Activated naive CD4-positive, alpha-beta T cell treated with anti-CD3 and anti-CD28 coated beads, Interleukin-2, amount 50 U/mL, for 72 hours (primary cell): ENCODE data around the gene ADCY5. TPM values are rescaled to one million over a fixed set of nuclear protein-coding genes. Genes with fewer than 3 reads are reported as not detected.

Experiments
- ATAC-seq, 2 donors: fragments of 150-1000 bp; cut with Tn5 transposase; 2 replicates each; pipeline ENCODE4 v1.10.0; 2021; ENCODE audit warnings: mild to moderate bottlenecking in 2 of 2, moderate library complexity in 2 of 2
- DNase-seq, 2 donors: peaks; one replicate each; pipeline ENCODE4 v3.0.0; 2021 to 2022; ENCODE audit warnings: low spot score in 2 of 2
- H3K27ac Mint-ChIP-seq, 2 donors: one replicate each; pipeline ENCODE4 v1.8.0; 2022; ENCODE audit warnings: mild to moderate bottlenecking in 2 of 2, mixed read lengths in 2 of 2
- H3K36me3 Mint-ChIP-seq, 2 donors: one replicate each; pipeline ENCODE4 v1.8.0; 2022; ENCODE audit warnings: mixed read lengths in 2 of 2
- H3K9me3 Mint-ChIP-seq, 2 donors: one replicate each; pipeline ENCODE4 v1.8.0; 2022; ENCODE audit warnings: mixed read lengths in 2 of 2
- total RNA-seq, 2 donors: library from RNA; stranded (reverse); gene quantifications; one replicate each; pipeline ENCODE4 v1.2.3, GENCODE V29; 2022

The ADCY5 gene
- total RNA-seq, 2 donors from 2014 or later, result not detected

GRCh38 chr3:123291404-123291803, 157.5 kb downstream of the ADCY5 start:
- ATAC-seq, result no peak
- no peaks in the 10 kb centered on the region for H3K9me3 Mint-ChIP-seq
- no peak overlapping the region for H3K27ac Mint-ChIP-seq
- no peak for DNase-seq
- H3K36me3 Mint-ChIP-seq, result no peaks in the 10 kb centered on the region

GRCh38 chr3:123290962-123291361, 157.9 kb downstream of the ADCY5 start:
- DNase-seq (no peak), ATAC-seq (no peak)
- Mint-ChIP-seq H3K36me3 (no peaks in the 10 kb centered on the region), H3K9me3 (no peaks in the 10 kb centered on the region), H3K27ac (no peak overlapping the region)

GRCh38 chr3:123290107-123290930, 158.6 kb downstream of the ADCY5 start:
- Mint-ChIP-seq H3K36me3 (no peaks in the 10 kb centered on the region), H3K9me3 (no peaks in the 10 kb centered on the region), H3K27ac (no peak overlapping the region)
- ATAC-seq (no peak), DNase-seq (no peak)

GRCh38 chr3:123289391-123290106, 159.3 kb downstream of the ADCY5 start:
- H3K9me3 Mint-ChIP-seq, result no peaks in the 10 kb centered on the region
- ATAC-seq (no peak), DNase-seq (no peak)
- no peak overlapping the region for H3K27ac Mint-ChIP-seq
- no peaks in the 10 kb centered on the region for H3K36me3 Mint-ChIP-seq

- ATAC-seq, result no peak
- no peak for DNase-seq
- Mint-ChIP-seq H3K27ac (no peak overlapping the region), H3K9me3 (no peaks in the 10 kb centered on the region), H3K36me3 (no peaks in the 10 kb centered on the region)
Observed at GRCh38 chr3:123287962-123288302, 161.0 kb downstream of the ADCY5 start.

GRCh38 chr3:123287051-123287961, 161.6 kb downstream of the ADCY5 start:
- H3K27ac Mint-ChIP-seq, result no peak overlapping the region
- ATAC-seq, result no peak
- H3K36me3 Mint-ChIP-seq, result no peaks in the 10 kb centered on the region
- no peaks in the 10 kb centered on the region for H3K9me3 Mint-ChIP-seq
- no peak for DNase-seq

GRCh38 chr3:123286308-123287023, 162.4 kb downstream of the ADCY5 start:
- Mint-ChIP-seq H3K27ac (peak overlapping the region in 1 of 2 donors; percentile 24), H3K9me3 (no peaks in the 10 kb centered on the region), H3K36me3 (no peaks in the 10 kb centered on the region)
- DNase-seq (peak in 1 of 2 donors; percentile 49), ATAC-seq (peak; percentile 20 to 73)

GRCh38 chr3:123285931-123286307, 163.0 kb downstream of the ADCY5 start:
- no peak overlapping the region for H3K27ac Mint-ChIP-seq
- ATAC-seq (no peak), DNase-seq (no peak)
- H3K36me3 Mint-ChIP-seq, result no peaks in the 10 kb centered on the region
- no peaks in the 10 kb centered on the region for H3K9me3 Mint-ChIP-seq

GRCh38 chr3:123285479-123285878, 163.4 kb downstream of the ADCY5 start:
- Mint-ChIP-seq H3K27ac (no peak overlapping the region), H3K9me3 (no peaks in the 10 kb centered on the region)

GRCh38 chr3:123285066-123285465, 163.8 kb downstream of the ADCY5 start:
- DNase-seq (no peak), ATAC-seq (no peak)
- Mint-ChIP-seq H3K36me3 (no peaks in the 10 kb centered on the region), H3K9me3 (no peaks in the 10 kb centered on the region), H3K27ac (no peak overlapping the region)

More at GRCh38 chr3:123285479-123285878, 163.4 kb downstream of the ADCY5 start:
- no peak for ATAC-seq
- no peaks in the 10 kb centered on the region for H3K36me3 Mint-ChIP-seq
- no peak for DNase-seq

GRCh38 chr3:123284399-123285010, 164.4 kb downstream of the ADCY5 start:
- ATAC-seq, result no peak

GRCh38 chr3:123283657-123284398, 165.1 kb downstream of the ADCY5 start:
- no peak for ATAC-seq
- Mint-ChIP-seq H3K9me3 (no peaks in the 10 kb centered on the region), H3K36me3 (no peaks in the 10 kb centered on the region), H3K27ac (no peak overlapping the region)
- DNase-seq, result no peak

More at GRCh38 chr3:123284399-123285010, 164.4 kb downstream of the ADCY5 start:
- Mint-ChIP-seq H3K36me3 (no peaks in the 10 kb centered on the region), H3K27ac (no peak overlapping the region), H3K9me3 (no peaks in the 10 kb centered on the region)
- no peak for DNase-seq

GRCh38 chr3:123283074-123283473, 165.8 kb downstream of the ADCY5 start:
- DNase-seq, result no peak
- H3K9me3 Mint-ChIP-seq, result no peaks in the 10 kb centered on the region
- H3K27ac Mint-ChIP-seq, result no peak overlapping the region
- ATAC-seq, result no peak
- no peaks in the 10 kb centered on the region for H3K36me3 Mint-ChIP-seq

GRCh38 chr3:123282461-123282860, 166.4 kb downstream of the ADCY5 start:
- no peaks in the 10 kb centered on the region for H3K36me3 Mint-ChIP-seq
- H3K27ac Mint-ChIP-seq, result peak overlapping the region in 1 of 2 donors; percentile 86
- ATAC-seq (no peak), DNase-seq (no peak)
- no peaks in the 10 kb centered on the region for H3K9me3 Mint-ChIP-seq

GRCh38 chr3:123281929-123282328, 167.0 kb downstream of the ADCY5 start:
- no peaks in the 10 kb centered on the region for H3K36me3 Mint-ChIP-seq
- no peaks in the 10 kb centered on the region for H3K9me3 Mint-ChIP-seq
- peak overlapping the region; percentile 40 to 86 for H3K27ac Mint-ChIP-seq
- DNase-seq (no peak), ATAC-seq (no peak)
